ENCODE results near the gene CREB3L2. TPM values are rescaled to one million over a fixed set of nuclear protein-coding genes. Genes with fewer than 3 reads are reported as not detected.

Gene CREB3L2
- total and polyA plus RNA-seq, 5 experiments from 2014 or later: 5.2 to 12.8 (median 9.0) TPM

- Mint-ChIP-seq H3K4me1 (peaks cover 0 to 10% (median 6%) of the 10 kb centered on the region in 4 donors), H3K4me3 (peak overlapping the region in 8 of 10 donors; percentile 10 to 59 (median 42)), H3K27me3 (peaks cover 35 to 62% (median 55%) of the 10 kb centered on the region in 5 donors), H3K36me3 (peaks cover 0 to 9% (median 0%) of the 10 kb centered on the region in 3 donors), H3K27ac (no peak overlapping the region), H3K9me3 (peaks cover 0 to 9% (median 0%) of the 10 kb centered on the region in 9 donors)
- ATAC-seq (no peak), DNase-seq (no peak)
- POLR2A ChIA-PET: no interaction called here
These were observed 153.8 kb downstream of the CREB3L2 start for GRCh38 chr7:137848095-137848494.

DNA sequence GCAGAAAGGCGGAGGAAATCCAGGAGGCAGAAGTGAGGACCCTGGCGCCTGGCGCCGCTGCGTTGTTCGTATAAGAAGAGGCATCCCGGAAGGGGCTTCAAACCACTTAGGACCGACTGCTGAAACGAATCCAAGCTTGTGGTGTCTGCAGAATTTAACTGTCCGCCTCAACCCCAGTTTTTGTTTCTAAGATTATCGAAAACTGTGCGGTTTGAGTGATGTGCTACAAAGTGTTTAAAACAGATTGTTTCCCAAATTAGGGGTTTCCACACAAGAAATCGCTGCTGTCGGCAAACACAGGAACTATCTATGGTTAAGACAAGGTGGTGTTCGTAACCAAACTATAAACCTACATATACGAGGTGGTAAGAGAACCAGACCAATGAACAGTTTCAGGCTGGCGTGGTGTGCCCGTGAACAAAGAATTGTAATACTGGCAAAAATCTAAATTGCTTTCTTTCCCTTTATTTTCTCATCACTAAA lies 154.3 kb downstream of the CREB3L2 start:
- Mint-ChIP-seq H3K9me3 (peaks cover 0 to 9% (median 0%) of the 10 kb centered on the region in 9 donors), H3K27ac (peak overlapping the region in 1 of 10 donors; percentile 25), H3K4me3 (peak overlapping the region; percentile 12 to 59 (median 42)), H3K4me1 (peaks cover 0 to 10% (median 6%) of the 10 kb centered on the region in 4 donors), H3K36me3 (peaks cover 0 to 9% (median 0%) of the 10 kb centered on the region in 3 donors), H3K27me3 (peaks cover 35 to 67% (median 59%) of the 10 kb centered on the region in 5 donors)
- DNase-seq (no peak), ATAC-seq (peak in 1 of 2 donors; percentile 13)
- POLR2A ChIA-PET: no interaction called here

DNA sequence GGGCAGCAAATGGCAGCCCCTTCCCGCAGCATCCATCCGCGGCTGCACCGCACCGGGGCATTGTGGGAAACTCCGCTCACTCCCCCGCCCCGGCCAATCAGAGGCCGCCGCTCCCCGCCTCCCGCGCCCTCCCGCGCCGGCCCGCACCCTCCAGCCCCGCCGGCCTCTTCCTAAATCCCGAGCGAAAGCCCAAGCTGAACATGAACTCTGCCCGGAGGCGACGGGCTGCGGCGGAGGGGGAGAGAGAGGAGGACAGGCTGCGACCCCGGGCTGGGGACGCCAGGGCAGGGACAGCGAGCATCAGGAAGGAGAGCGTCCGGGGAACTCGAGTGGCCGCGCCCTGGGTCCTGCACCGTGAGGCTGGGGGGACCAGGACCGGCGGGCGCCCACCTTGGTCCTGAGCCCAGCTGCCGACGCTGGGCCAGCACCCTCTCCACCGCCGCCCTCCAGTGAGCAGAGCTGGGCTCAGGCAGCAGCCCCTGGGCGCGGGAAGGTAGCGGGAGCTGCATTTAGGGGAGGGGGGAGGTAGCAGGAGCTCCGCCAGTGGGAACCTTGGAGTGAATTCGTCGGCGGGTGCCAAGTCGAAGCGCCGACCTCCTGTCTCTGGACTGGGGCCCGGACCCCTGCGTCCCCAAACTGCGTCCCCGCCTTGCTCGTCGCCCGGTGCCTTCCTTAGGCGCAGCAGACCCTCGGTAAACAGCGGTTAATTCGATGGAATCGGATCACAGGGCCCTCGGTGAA lies 154.9 kb downstream of the CREB3L2 start, which contains the start of gene DGKI:
TSS of gene DGKI (minus strand) at position 148 of the 741 bp plus-strand sequence.
- DNase-seq (peak in 3 of 10 donors; percentile 0 to 5 (median 4)), ATAC-seq (peak; percentile 20 to 42)
- peak within 1 kb of the TSS; percentile 46 to 85 (median 63) for H3K4me3 Mint-ChIP-seq
- peak within 1 kb of the TSS in 2 of 10 donors; percentile 25 to 40 for H3K27ac Mint-ChIP-seq
- peaks cover 0 to 9% (median 0%) of the 10 kb centered on the region in 9 donors for H3K9me3 Mint-ChIP-seq
- peaks cover 0 to 10% (median 6%) of the 10 kb centered on the region in 4 donors for H3K4me1 Mint-ChIP-seq
- H3K27me3 Mint-ChIP-seq: peaks cover 35 to 73% (median 59%) of the 10 kb centered on the region in 5 donors
- POLR2A ChIA-PET: no interaction called here
- H3K36me3 Mint-ChIP-seq: peaks cover 0 to 9% (median 0%) of the 10 kb centered on the region in 3 donors

GRCh38 chr7:137846549-137846826 lies 155.4 kb downstream of the CREB3L2 start:
- Mint-ChIP-seq H3K27ac (no peak overlapping the region), H3K4me1 (peaks cover 0 to 10% (median 6%) of the 10 kb centered on the region in 4 donors), H3K27me3 (peaks cover 40 to 78% (median 64%) of the 10 kb centered on the region in 5 donors), H3K36me3 (peaks cover 0 to 9% (median 0%) of the 10 kb centered on the region in 3 donors), H3K4me3 (peak overlapping the region in 1 of 10 donors; percentile 55), H3K9me3 (peaks cover 0 to 9% (median 0%) of the 10 kb centered on the region in 9 donors)
- ATAC-seq (peak; percentile 42 to 55), DNase-seq (peak in 3 of 10 donors; percentile 9 to 20 (median 10))
- POLR2A ChIA-PET: no interaction called here

DNA sequence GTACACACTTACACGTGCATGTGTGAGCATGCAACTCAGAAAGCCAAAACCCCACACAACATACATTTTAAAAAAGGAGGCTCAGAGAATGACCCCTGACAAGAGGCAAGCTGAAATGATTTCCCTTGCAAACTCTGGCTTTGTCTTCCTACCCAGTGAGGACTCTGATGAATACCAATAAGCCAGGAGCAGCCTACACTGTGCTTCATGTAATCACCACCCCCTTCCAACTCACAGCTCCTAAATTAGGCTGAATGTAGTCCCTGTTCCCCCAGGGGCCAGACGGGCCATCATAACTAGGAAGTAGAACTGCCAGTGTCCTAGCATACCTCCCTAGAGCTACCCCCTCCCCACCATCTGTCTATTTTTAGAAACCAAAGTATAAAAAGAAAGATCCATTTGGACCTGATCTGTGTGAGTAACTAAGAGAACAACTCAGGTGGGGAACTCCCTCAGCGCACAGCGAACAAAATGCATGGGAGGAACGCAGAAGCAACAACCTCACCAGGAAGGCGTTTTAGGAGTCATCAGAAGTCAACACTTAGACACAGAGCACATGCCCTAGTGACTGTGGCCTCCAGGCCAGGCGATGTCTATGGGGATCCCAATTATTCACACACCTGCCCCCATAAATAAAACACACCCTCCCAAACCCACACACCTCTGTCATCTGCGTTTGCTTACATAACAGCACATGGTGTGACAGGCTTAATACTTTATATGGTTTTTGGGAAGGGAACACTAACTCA lies 157.0 kb downstream of the CREB3L2 start:
- DNase-seq (no peak), ATAC-seq (no peak)
- Mint-ChIP-seq H3K27ac (no peak overlapping the region), H3K36me3 (peaks cover 0 to 9% (median 0%) of the 10 kb centered on the region in 3 donors), H3K4me3 (peak overlapping the region in 1 of 10 donors; percentile 12), H3K4me1 (peaks cover 0 to 10% (median 6%) of the 10 kb centered on the region in 4 donors), H3K27me3 (peaks cover 47 to 76% (median 63%) of the 10 kb centered on the region in 5 donors), H3K9me3 (peaks cover 0 to 9% (median 0%) of the 10 kb centered on the region in 9 donors)
- POLR2A ChIA-PET: no interaction called here

DNA sequence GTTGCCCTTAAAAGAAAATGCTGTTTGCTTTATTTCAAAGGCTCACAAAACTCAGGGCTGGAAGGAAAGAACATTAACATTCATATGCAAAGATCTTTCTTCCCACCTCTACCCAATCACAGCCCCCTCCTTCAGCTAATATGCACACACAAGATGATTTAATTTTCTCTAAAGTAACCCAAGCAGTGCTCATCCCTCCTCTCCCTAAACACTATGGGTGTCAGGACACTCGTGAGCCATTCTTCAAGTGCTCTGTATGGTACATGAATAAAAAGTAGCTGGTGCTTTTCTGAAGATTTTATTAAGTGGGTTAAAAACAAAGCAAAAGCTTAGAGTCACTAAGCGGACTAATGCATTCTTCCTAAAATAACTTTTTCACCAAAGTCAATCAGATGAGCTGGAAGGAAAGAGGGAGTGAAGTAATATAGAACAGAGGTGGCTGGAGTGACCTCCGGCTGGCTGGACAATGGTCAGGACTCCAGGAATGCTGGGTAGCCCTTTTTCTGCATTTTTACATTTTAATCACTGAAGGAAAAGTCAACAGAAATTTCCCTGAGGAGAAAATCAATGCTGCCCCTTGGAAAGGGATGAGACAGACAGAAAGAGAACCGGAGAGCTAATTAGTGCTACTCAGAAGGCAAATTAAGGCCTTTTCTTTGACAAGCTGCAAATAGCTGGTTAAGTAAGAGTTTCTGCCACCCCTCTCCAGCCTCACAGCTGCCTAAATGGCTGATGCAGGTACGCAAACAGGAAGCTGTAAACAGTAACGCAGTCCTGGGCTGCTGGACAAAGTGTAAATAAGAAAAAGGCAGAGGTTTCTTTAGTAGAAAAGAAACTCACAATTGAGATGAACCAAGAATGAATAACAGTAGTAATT lies 161.7 kb downstream of the CREB3L2 start:
- DNase-seq (no peak), ATAC-seq (no peak)
- peaks cover 0 to 4% (median 0%) of the 10 kb centered on the region in 3 donors for H3K36me3 Mint-ChIP-seq
- H3K27me3 Mint-ChIP-seq: peaks cover 34 to 91% (median 55%) of the 10 kb centered on the region in 5 donors
- no peak overlapping the region for H3K27ac Mint-ChIP-seq
- H3K9me3 Mint-ChIP-seq: peaks cover 0 to 4% (median 0%) of the 10 kb centered on the region in 9 donors
- no peaks in the 10 kb centered on the region for H3K4me1 Mint-ChIP-seq
- POLR2A ChIA-PET: no interaction called here
- no peak overlapping the region for H3K4me3 Mint-ChIP-seq

DNA sequence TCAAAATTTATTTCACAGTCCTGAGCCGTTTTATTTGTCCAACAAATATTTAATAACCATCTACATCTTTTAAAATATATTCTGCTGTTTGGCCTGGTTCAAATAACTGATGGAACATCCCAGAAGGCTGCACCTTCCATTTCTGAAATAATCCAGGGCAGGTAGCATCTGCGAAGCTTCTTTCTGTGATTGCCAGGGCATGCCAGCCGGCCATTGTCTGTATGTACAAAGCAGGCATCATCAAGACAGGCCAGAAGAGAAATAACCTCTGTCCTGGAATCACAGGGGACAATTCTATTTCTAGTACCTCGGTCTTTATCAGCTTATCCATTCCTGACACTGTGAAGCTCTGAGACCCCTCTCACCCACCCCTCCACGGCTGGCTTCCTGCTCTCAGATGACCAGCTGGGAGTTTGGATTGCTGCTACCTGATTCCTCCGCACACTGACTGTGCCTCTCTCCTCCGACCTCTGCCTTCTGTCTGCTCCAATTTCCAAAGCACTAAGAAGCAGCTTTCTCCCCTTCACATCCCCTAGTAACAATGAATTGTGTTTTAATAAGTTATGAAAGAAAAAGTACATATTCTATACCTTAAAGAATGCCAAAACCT lies 163.1 kb downstream of the CREB3L2 start:
- Mint-ChIP-seq H3K9me3 (peaks cover 0 to 4% (median 0%) of the 10 kb centered on the region in 9 donors), H3K27me3 (peaks cover 27 to 81% (median 44%) of the 10 kb centered on the region in 5 donors), H3K36me3 (peaks cover 0 to 14% (median 0%) of the 10 kb centered on the region in 3 donors), H3K4me1 (no peaks in the 10 kb centered on the region), H3K4me3 (no peak overlapping the region), H3K27ac (peak overlapping the region in 1 of 10 donors; percentile 61)
- DNase-seq (no peak), ATAC-seq (no peak)
- POLR2A ChIA-PET: no interaction called here

DNA sequence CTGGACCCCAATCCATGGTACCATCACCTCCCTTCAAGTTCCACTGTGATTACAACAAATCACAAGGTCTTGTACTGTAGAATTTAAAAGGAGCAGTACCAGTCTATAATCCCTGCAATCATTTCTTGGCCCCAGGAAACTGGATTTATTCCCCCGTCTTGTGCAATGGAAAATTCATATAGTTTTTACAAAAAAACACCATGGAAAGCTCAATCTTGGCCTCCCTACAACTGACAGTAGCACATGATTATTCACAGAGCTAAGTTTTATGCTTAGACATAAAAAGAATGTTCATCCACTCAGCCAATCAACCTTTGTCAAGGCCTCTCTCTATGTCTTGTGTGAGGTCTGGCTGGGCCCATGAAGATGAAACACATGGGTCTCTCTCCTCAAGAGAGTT lies 165.3 kb downstream of the CREB3L2 start:
- Mint-ChIP-seq H3K4me1 (no peaks in the 10 kb centered on the region), H3K9me3 (peaks cover 0 to 22% (median 15%) of the 10 kb centered on the region in 9 donors), H3K27me3 (peaks cover 17 to 58% (median 26%) of the 10 kb centered on the region in 5 donors), H3K27ac (no peak overlapping the region), H3K36me3 (peaks cover 0 to 28% (median 0%) of the 10 kb centered on the region in 3 donors), H3K4me3 (no peak overlapping the region)
- POLR2A ChIA-PET: no interaction called here
- DNase-seq (no peak), ATAC-seq (no peak)

DNA sequence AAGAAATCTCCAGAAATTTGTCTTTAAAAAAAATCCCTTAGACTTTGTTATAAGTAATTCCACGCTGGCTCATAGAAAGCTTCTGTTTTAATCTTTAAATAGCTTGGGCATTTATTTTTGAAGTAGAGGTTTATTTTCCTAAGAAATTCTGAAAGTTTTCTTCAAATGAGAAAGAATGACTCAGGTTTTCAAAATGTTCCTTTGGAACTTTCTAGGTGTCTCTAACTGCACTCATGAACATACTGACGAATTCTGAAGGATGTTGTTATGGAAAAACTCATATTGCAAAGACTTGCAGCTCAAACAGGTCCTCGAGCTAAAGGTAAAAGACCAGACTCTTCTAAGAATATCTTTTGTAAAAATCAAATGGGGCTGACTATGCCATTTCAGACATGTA lies 165.8 kb downstream of the CREB3L2 start:
- H3K9me3 Mint-ChIP-seq: peaks cover 0 to 26% (median 15%) of the 10 kb centered on the region in 9 donors
- peaks cover 0 to 32% (median 0%) of the 10 kb centered on the region in 3 donors for H3K36me3 Mint-ChIP-seq
- H3K4me1 Mint-ChIP-seq: no peaks in the 10 kb centered on the region
- no peak overlapping the region for H3K4me3 Mint-ChIP-seq
- no peak for DNase-seq
- POLR2A ChIA-PET: no interaction called here
- no peak for ATAC-seq
- peaks cover 17 to 54% (median 23%) of the 10 kb centered on the region in 5 donors for H3K27me3 Mint-ChIP-seq
- no peak overlapping the region for H3K27ac Mint-ChIP-seq

GRCh38 chr7:137835486-137836112 lies 166.3 kb downstream of the CREB3L2 start:
- ATAC-seq: no peak
- POLR2A ChIA-PET: no interaction called here
- Mint-ChIP-seq H3K27ac (no peak overlapping the region), H3K4me3 (no peak overlapping the region), H3K27me3 (peaks cover 17 to 56% (median 21%) of the 10 kb centered on the region in 5 donors), H3K36me3 (peaks cover 0 to 37% (median 0%) of the 10 kb centered on the region in 3 donors), H3K4me1 (no peaks in the 10 kb centered on the region), H3K9me3 (peaks cover 0 to 31% (median 16%) of the 10 kb centered on the region in 9 donors)
- DNase-seq: no peak

DNA sequence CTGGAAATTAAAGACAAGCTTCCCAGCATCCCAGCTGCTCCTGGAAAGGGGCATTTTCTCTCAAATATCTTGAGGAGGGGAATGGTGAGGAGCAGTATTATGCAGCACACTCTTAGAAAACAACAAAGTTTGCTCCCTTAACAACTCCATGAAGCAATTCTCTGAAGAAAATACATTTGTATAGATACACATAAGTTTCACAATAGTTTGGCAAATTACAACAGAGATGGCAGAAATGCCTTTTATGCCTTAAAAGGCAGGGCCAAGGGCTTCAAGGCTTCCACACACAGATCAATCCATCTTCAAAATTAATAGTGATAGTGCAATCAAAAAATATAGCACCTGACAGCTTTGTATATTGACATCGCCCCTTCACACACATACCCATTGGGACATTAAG lies 167.3 kb downstream of the CREB3L2 start:
- no peak overlapping the region for H3K4me3 Mint-ChIP-seq
- H3K36me3 Mint-ChIP-seq: peaks cover 0 to 41% (median 0%) of the 10 kb centered on the region in 3 donors
- POLR2A ChIA-PET: no interaction called here
- no peak for DNase-seq
- ATAC-seq: no peak
- no peak overlapping the region for H3K27ac Mint-ChIP-seq
- peaks cover 0 to 35% (median 23%) of the 10 kb centered on the region in 9 donors for H3K9me3 Mint-ChIP-seq
- H3K4me1 Mint-ChIP-seq: no peaks in the 10 kb centered on the region
- peaks cover 14 to 57% (median 19%) of the 10 kb centered on the region in 5 donors for H3K27me3 Mint-ChIP-seq

All from naive thymus-derived CD8-positive, alpha-beta T cell (primary cell).